ENCODE results near the gene TFDP2.

- no peak for TF ChIP-seq STAT1 (IDR thresholded peaks at IDR 0.05; ENCODE audit: unreplicated experiment)
- TF ChIP-seq EZH2phosphoT487 (IDR thresholded peaks at IDR 0.05; ENCODE audit: unreplicated experiment) = no peak
- TF ChIP-seq, protein P1, sequence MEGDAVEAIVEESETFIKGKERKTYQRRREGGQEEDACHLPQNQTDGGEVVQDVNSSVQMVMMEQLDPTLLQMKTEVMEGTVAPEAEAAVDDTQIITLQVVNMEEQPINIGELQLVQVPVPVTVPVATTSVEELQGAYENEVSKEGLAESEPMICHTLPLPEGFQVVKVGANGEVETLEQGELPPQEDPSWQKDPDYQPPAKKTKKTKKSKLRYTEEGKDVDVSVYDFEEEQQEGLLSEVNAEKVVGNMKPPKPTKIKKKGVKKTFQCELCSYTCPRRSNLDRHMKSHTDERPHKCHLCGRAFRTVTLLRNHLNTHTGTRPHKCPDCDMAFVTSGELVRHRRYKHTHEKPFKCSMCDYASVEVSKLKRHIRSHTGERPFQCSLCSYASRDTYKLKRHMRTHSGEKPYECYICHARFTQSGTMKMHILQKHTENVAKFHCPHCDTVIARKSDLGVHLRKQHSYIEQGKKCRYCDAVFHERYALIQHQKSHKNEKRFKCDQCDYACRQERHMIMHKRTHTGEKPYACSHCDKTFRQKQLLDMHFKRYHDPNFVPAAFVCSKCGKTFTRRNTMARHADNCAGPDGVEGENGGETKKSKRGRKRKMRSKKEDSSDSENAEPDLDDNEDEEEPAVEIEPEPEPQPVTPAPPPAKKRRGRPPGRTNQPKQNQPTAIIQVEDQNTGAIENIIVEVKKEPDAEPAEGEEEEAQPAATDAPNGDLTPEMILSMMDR (conservative IDR thresholded peaks at IDR 0.05; ENCODE audit: low read depth in 2 of 2) = no peak
These were observed 234.3 kb downstream of the TFDP2 start for GRCh38 chr3:141915016-141915415.

Data from GM23338 (cell line).